Right lobe of liver (tissue), 6 donors: ENCODE data around the gene ITSN1. TPM values are rescaled to one million over a fixed set of nuclear protein-coding genes. Genes with fewer than 3 reads are reported as not detected.

Experiments used
- ATAC-seq, 4 donors: fragments of 200-7000 bp; cut with Tn5 transposase; one replicate each; pipeline ENCODE4 v1.9.1; 2020; ENCODE audit warnings: mild to moderate bottlenecking in 4 of 4, moderate library complexity in 4 of 4
- DNase-seq, 3 donors: peaks; one replicate each; pipeline ENCODE4 v3.0.0-alpha.2; 2020
- H3K27ac ChIP-seq, 3 donors: fragments of 200-600 bp; one replicate each; pipeline ENCODE4 v1.8.0; 2022
- H3K27me3 ChIP-seq, 2 donors: fragments of 200-600 bp; one replicate each; pipeline ENCODE4 v1.8.0; 2022
- H3K36me3 ChIP-seq, 4 donors: fragments of 200-600 bp; sonication (generic) in 1 of 4; one replicate each; pipeline versions ENCODE4 v1.5.1 to v1.8.0; 2017 to 2022; ENCODE audit warnings: control low read depth in 1 of 4
- H3K4me1 ChIP-seq, 4 donors: fragments of 200-600 bp; sonication (generic) in 1 of 4; one replicate each; pipeline versions ENCODE4 v1.5.1 to v1.8.0; 2017 to 2022; ENCODE audit warnings: control low read depth in 1 of 4
- H3K4me3 ChIP-seq, 3 donors: fragments of 200-600 bp; one replicate each; pipeline ENCODE4 v1.8.0; 2022
- H3K9me3 ChIP-seq, 4 donors: fragments of 200-600 bp; sonication (generic) in 1 of 4; one replicate each; pipeline versions ENCODE4 v1.5.1 to v1.8.0; 2017 to 2022; ENCODE audit warnings: control low read depth in 1 of 4
- CTCF ChIP-seq, 4 donors: fragments of 200-600 bp in 3 of 4; fragments of 450-650 bp in 1 of 4; IDR thresholded peaks; one replicate each; pipeline versions ENCODE4 v1.5.1 to v1.8.0; 2016 to 2022; ENCODE audit warnings: antibody characterized with exemption in 4 of 4, mild to moderate bottlenecking in 2 of 4
- POLR2A ChIP-seq: fragments of 450-650 bp; IDR thresholded peaks from one replicate; pipeline ENCODE4 v1.6.1; 2017; ENCODE audit warnings: antibody characterized with exemption, mild to moderate bottlenecking
- WGBS: methylation state at CpG from one replicate; pipeline ENCODE4 v1.1.6; 2018; ENCODE audit warnings: low coverage, low lambda C conversion rate; ENCODE audit not compliant: insufficient coverage; ENCODE audit errors: missing lambda C conversion rate; 5-methylcytosine and 5-hydroxymethylcytosine counted together
- intact Hi-C, 2 donors: fragments of 100-400 bp; cut with DNase I; formaldehyde crosslinking; loops; one replicate each; pipeline versions ENCODE4 v1.11.2 to v1.14.1; 2022
- total RNA-seq, 6 experiments: library from RNA; depleted of rRNA in 2 of 6; stranded (reverse); fragments of >200 nt in 2 of 6; fragmentation: NEBNext Ultra II Directional in 3 of 6; extraction: Animal tissue kit (Norgen Biotek cat#: 25700) in 3 of 6; gene quantifications; one replicate each; pipeline versions ENCODE4 v1.1.0 to v1.2.4, GENCODE V29; 2016 to 2023
- donor health status: DM: no; HTN: yes; CAD: no.
- donor health status: DM: no; HTN: no; CAD: no.
- donor health status: DM: no; HTN: no; CAD: no.
- donor health status: DM: no; HTN: yes; CAD: no.
- donor health status: DM: no; HTN: yes; CAD: no.

ITSN1 gene
- total RNA-seq, 6 experiments from 2014 or later = 27.8 to 63.1 (median 33.8) TPM

GRCh38 chr21:33839806-33840205, 197.5 kb downstream of the ITSN1 start:
- ATAC-seq (no peak), DNase-seq (no peak)
- Histone ChIP-seq H3K4me3 (no peak overlapping the region), H3K4me1 (peaks cover 0 to 3% (median 0%) of the 10 kb centered on the region in 4 donors), H3K36me3 (peaks cover 0 to 11% (median 5%) of the 10 kb centered on the region in 4 donors), H3K27me3 (no peaks in the 10 kb centered on the region), H3K27ac (no peak overlapping the region), H3K9me3 (no peaks in the 10 kb centered on the region)
- 71% methylated on average over 3 of the region's 5 CpGs for WGBS
- no peak for TF ChIP-seq CTCF (IDR thresholded peaks at IDR 0.05)
- no peak for TF ChIP-seq POLR2A
- intact Hi-C loops = loop anchor here in 1 of 2 donors (10.0 kb wide), 1 partner anchor 55 kb away; no protein-coding TSS in a partner anchor

- H3K4me3 ChIP-seq = no peak overlapping the region
- ATAC-seq (no peak), DNase-seq (peak in 1 of 3 donors; percentile 14)
- no peaks in the 10 kb centered on the region for H3K27me3 ChIP-seq
- no peaks in the 10 kb centered on the region for H3K9me3 ChIP-seq
- TF ChIP-seq POLR2A (no peak), CTCF (IDR thresholded peaks at IDR 0.05) (no peak)
- 93% methylated on average over 4 of the region's 5 CpGs for WGBS
- H3K4me1 ChIP-seq = peaks cover 0 to 3% (median 0%) of the 10 kb centered on the region in 4 donors
- H3K36me3 ChIP-seq = peaks cover 0 to 11% (median 5%) of the 10 kb centered on the region in 4 donors
- intact Hi-C loops = loop anchor here in 1 of 2 donors (10.0 kb wide), 1 partner anchor 54 kb away; no protein-coding TSS in a partner anchor
- no peak overlapping the region for H3K27ac ChIP-seq
Measured at GRCh38 chr21:33840771-33841170, 198.5 kb downstream of the ITSN1 start.

- intact Hi-C loops = loop anchor here in 1 of 2 donors (10.0 kb wide), 1 partner anchor 53 kb away; no protein-coding TSS in a partner anchor
- Histone ChIP-seq H3K9me3 (no peaks in the 10 kb centered on the region), H3K27me3 (no peaks in the 10 kb centered on the region), H3K4me3 (no peak overlapping the region), H3K27ac (no peak overlapping the region), H3K4me1 (peaks cover 0 to 3% (median 0%) of the 10 kb centered on the region in 4 donors), H3K36me3 (peaks cover 0 to 9% (median under 1%) of the 10 kb centered on the region in 4 donors)
- no peak for ATAC-seq
- 98% methylated on average over 5 of the region's 7 CpGs for WGBS
- DNase-seq = peak in 1 of 3 donors; percentile 40
- no peak for TF ChIP-seq CTCF (IDR thresholded peaks at IDR 0.05)
- TF ChIP-seq POLR2A = no peak
Measured at GRCh38 chr21:33841561-33841960, 199.3 kb downstream of the ITSN1 start.

GRCh38 chr21:33843216-33843615, 200.9 kb downstream of the ITSN1 start:
- Histone ChIP-seq H3K36me3 (no peaks in the 10 kb centered on the region), H3K27me3 (no peaks in the 10 kb centered on the region), H3K9me3 (no peaks in the 10 kb centered on the region), H3K4me1 (peaks cover 0 to 3% (median 0%) of the 10 kb centered on the region in 4 donors), H3K4me3 (no peak overlapping the region), H3K27ac (no peak overlapping the region)
- no peak for TF ChIP-seq POLR2A
- peak in 1 of 3 donors; percentile 38 for DNase-seq
- WGBS = 94% methylated on average over 2 of the region's 6 CpGs
- intact Hi-C loops = loop anchor here in 1 of 2 donors (10.0 kb wide), 1 partner anchor 52 kb away; no protein-coding TSS in a partner anchor
- no peak for ATAC-seq

GRCh38 chr21:33844104-33844889, 202.0 kb downstream of the ITSN1 start:
- DNase-seq = no peak

More at GRCh38 chr21:33844104-33844889, 202.0 kb downstream of the ITSN1 start:
- TF ChIP-seq CTCF (IDR thresholded peaks at IDR 0.05) = no peak
- TF ChIP-seq POLR2A = no peak
- Histone ChIP-seq H3K36me3 (no peaks in the 10 kb centered on the region), H3K27me3 (no peaks in the 10 kb centered on the region), H3K4me3 (no peak overlapping the region), H3K9me3 (no peaks in the 10 kb centered on the region), H3K4me1 (peaks cover 0 to 3% (median 0%) of the 10 kb centered on the region in 4 donors), H3K27ac (no peak overlapping the region)
- WGBS = 80% methylated on average over 9 of the region's 20 CpGs
- intact Hi-C loops = loop anchor here in 1 of 2 donors (10.0 kb wide), 1 partner anchor 51 kb away; no protein-coding TSS in a partner anchor
- ATAC-seq = no peak
